Gastroesophageal sphincter (tissue), 4 donors: ENCODE measurements around the gene SEMG2. TPM values are rescaled to one million over a fixed set of nuclear protein-coding genes. Genes with fewer than 3 reads are reported as not detected.

Experiments
- ATAC-seq: fragments of 150-250 bp; one replicate; pipeline ENCODE4 v1.9.1; 2016; ENCODE audit warnings: mild to moderate bottlenecking, moderate library complexity
- H3K27ac ChIP-seq, 4 donors: fragments of 200-600 bp; sonication (generic) in 3 of 4; 1 replicate in 3 of 4; 2 replicates in 1 of 4; pipeline ENCODE4 v1.5.1; 2016 to 2019
- H3K27me3 ChIP-seq: fragments of 200-600 bp; sonication (generic); one replicate; pipeline ENCODE4 v1.5.1; 2019
- H3K36me3 ChIP-seq, 2 donors: fragments of 200-600 bp; sonication (generic); one replicate each; pipeline ENCODE4 v1.5.1; 2019; ENCODE audit warnings: control low read depth in 1 of 2
- H3K4me1 ChIP-seq, 3 donors: fragments of 200-600 bp; sonication (generic); 1 replicate in 2 of 3; 2 replicates in 1 of 3; pipeline ENCODE4 v1.5.1; 2016 to 2019; ENCODE audit warnings: control low read depth in 2 of 3
- H3K4me3 ChIP-seq, 2 donors: fragments of 200-600 bp; sonication (generic); one replicate each; pipeline ENCODE4 v1.5.1; 2019; ENCODE audit warnings: mild to moderate bottlenecking in 1 of 2, moderate library complexity in 1 of 2
- H3K9me3 ChIP-seq, 3 donors: fragments of 200-600 bp; sonication (generic); one replicate each; pipeline ENCODE4 v1.5.1; 2017 to 2019; ENCODE audit warnings: control low read depth in 2 of 3
- CTCF ChIP-seq, 4 experiments: fragments of 200-600 bp in 2 of 4; fragments of 450-650 bp in 2 of 4; sonication (generic) in 1 of 4; IDR thresholded peaks; one replicate each; pipeline ENCODE4 v1.5.1; 2017 to 2019; ENCODE audit warnings: antibody characterized with exemption in 4 of 4, mild to moderate bottlenecking in 2 of 4, moderate library complexity in 2 of 4
- EP300 ChIP-seq: sonication (generic); formaldehyde crosslinking; IDR thresholded peaks from one replicate; pipeline ENCODE4 v1.6.1; 2017; ENCODE audit warnings: antibody characterized with exemption, mild to moderate bottlenecking
- POLR2A ChIP-seq, 2 donors: fragments of 450-650 bp; IDR thresholded peaks; one replicate each; pipeline ENCODE4 v1.6.1; 2017; ENCODE audit warnings: antibody characterized with exemption in 2 of 2, mild to moderate bottlenecking in 2 of 2, moderate library complexity in 1 of 2
- POLR2AphosphoS5 ChIP-seq: sonication (generic); formaldehyde crosslinking; IDR thresholded peaks from one replicate; pipeline ENCODE4 v1.6.1; 2017; ENCODE audit warnings: antibody characterized with exemption
- WGBS, 2 donors: methylation state at CpG; one replicate each; pipeline ENCODE4 v1.1.5; 2018; ENCODE audit warnings: low coverage in 1 of 2; 5-methylcytosine and 5-hydroxymethylcytosine counted together
- total RNA-seq, 4 donors: library from RNA; depleted of rRNA; stranded (reverse); fragments of >200 nt; gene quantifications; one replicate each; pipeline ENCODE4 v1.1.0, GENCODE V29; 2016

SEMG2 gene
- total RNA-seq, 4 donors from 2014 or later = not detected

- ATAC-seq = no peak
- H3K4me1 ChIP-seq = no peaks in the 10 kb centered on the region
- no peak overlapping the region for H3K4me3 ChIP-seq
- H3K9me3 ChIP-seq = no peaks in the 10 kb centered on the region
- H3K36me3 ChIP-seq = no peaks in the 10 kb centered on the region
- 40% methylated on average over 1 of the region's 2 CpGs; no CpG with 5 or more reads in 1 of the 2 donors for WGBS, 2 donors
- peaks cover 15% of the 10 kb centered on the region for H3K27me3 ChIP-seq
- TF ChIP-seq POLR2A (IDR thresholded peaks at IDR 0.05) (no peak), POLR2AphosphoS5 (no peak), EP300 (no peak), CTCF (IDR thresholded peaks at IDR 0.05) (no peak)
- H3K27ac ChIP-seq = no peak overlapping the region
Measured at GRCh38 chr20:45179166-45179565, 42.0 kb upstream of the SEMG2 start.

GRCh38 chr20:45181639-45182038 lies 39.5 kb upstream of the SEMG2 start:
- ATAC-seq = no peak
- Histone ChIP-seq H3K36me3 (no peaks in the 10 kb centered on the region), H3K4me1 (no peaks in the 10 kb centered on the region), H3K9me3 (no peaks in the 10 kb centered on the region), H3K27ac (no peak overlapping the region), H3K27me3 (no peaks in the 10 kb centered on the region), H3K4me3 (no peak overlapping the region)
- WGBS, 2 donors = no CpG with 5 or more reads among the region's 2 CpGs
- TF ChIP-seq POLR2A (IDR thresholded peaks at IDR 0.05) (no peak), POLR2AphosphoS5 (no peak), EP300 (no peak), CTCF (IDR thresholded peaks at IDR 0.05) (no peak)

- no peaks in the 10 kb centered on the region for H3K36me3 ChIP-seq
- H3K9me3 ChIP-seq = no peaks in the 10 kb centered on the region
- no peaks in the 10 kb centered on the region for H3K4me1 ChIP-seq
- no peaks in the 10 kb centered on the region for H3K27me3 ChIP-seq
- WGBS, 2 donors = 82 to 95% methylated on average over 2 of the region's 2 CpGs
- no peak overlapping the region for H3K4me3 ChIP-seq
- H3K27ac ChIP-seq = no peak overlapping the region
- TF ChIP-seq CTCF (IDR thresholded peaks at IDR 0.05) = no peak
- TF ChIP-seq POLR2AphosphoS5 = no peak
- no peak for TF ChIP-seq POLR2A (IDR thresholded peaks at IDR 0.05)
- TF ChIP-seq EP300 = no peak
- no peak for ATAC-seq
Measured at GRCh38 chr20:45183084-45183483, 38.1 kb upstream of the SEMG2 start.

- Histone ChIP-seq H3K9me3 (no peaks in the 10 kb centered on the region), H3K27ac (no peak overlapping the region), H3K36me3 (no peaks in the 10 kb centered on the region), H3K27me3 (peaks cover 7% of the 10 kb centered on the region), H3K4me1 (no peaks in the 10 kb centered on the region), H3K4me3 (no peak overlapping the region)
- TF ChIP-seq POLR2AphosphoS5 (no peak), EP300 (no peak), CTCF (IDR thresholded peaks at IDR 0.05) (no peak), POLR2A (IDR thresholded peaks at IDR 0.05) (no peak)
- no peak for ATAC-seq
- 0 to 60% methylated on average over 1 of the region's 2 CpGs for WGBS, 2 donors
Measured at GRCh38 chr20:45187693-45188092, 33.5 kb upstream of the SEMG2 start.

- no peaks in the 10 kb centered on the region for H3K4me1 ChIP-seq
- H3K27me3 ChIP-seq = peaks cover 14% of the 10 kb centered on the region
- H3K36me3 ChIP-seq = no peaks in the 10 kb centered on the region
- no peak overlapping the region for H3K4me3 ChIP-seq
- 76 to 86% methylated on average over 3 of the region's 3 CpGs for WGBS, 2 donors
- ATAC-seq = no peak
- H3K27ac ChIP-seq = no peak overlapping the region
- TF ChIP-seq POLR2A (IDR thresholded peaks at IDR 0.05) (no peak), POLR2AphosphoS5 (no peak), CTCF (IDR thresholded peaks at IDR 0.05) (no peak), EP300 (no peak)
- H3K9me3 ChIP-seq = no peaks in the 10 kb centered on the region
Measured at GRCh38 chr20:45189067-45189609, 32.0 kb upstream of the SEMG2 start.
